Upper lobe of left lung (tissue), 6 donors: Measurements from ENCODE around the gene DNAJC8. TPM values are rescaled to one million over a fixed set of nuclear protein-coding genes. Genes with fewer than 3 reads are reported as not detected.

Experiments used
- ATAC-seq, 2 donors: fragments of 200-7000 bp; cut with Tn5 transposase; one replicate each; pipeline ENCODE4 v1.9.1; 2022; ENCODE audit warnings: mild to moderate bottlenecking in 2 of 2, moderate library complexity in 2 of 2; ENCODE audit not compliant: low FRiP score in 2 of 2
- DNase-seq, 2 donors: peaks; one replicate each; pipeline ENCODE4 v3.0.0-alpha.2; 2019 to 2020
- H3K27ac ChIP-seq, 4 donors: fragments of 200-600 bp; sonication (generic); one replicate each; pipeline ENCODE4 v1.5.1; 2016 to 2019
- H3K27me3 ChIP-seq, 4 donors: fragments of 200-600 bp; sonication (generic); one replicate each; pipeline ENCODE4 v1.5.1; 2017 to 2019
- H3K36me3 ChIP-seq, 4 donors: fragments of 200-600 bp; sonication (generic); one replicate each; pipeline ENCODE4 v1.5.1; 2016 to 2019
- H3K4me1 ChIP-seq, 4 donors: fragments of 200-600 bp; sonication (generic); one replicate each; pipeline ENCODE4 v1.5.1; 2018 to 2019
- H3K4me3 ChIP-seq, 4 donors: fragments of 200-600 bp; sonication (generic); one replicate each; pipeline ENCODE4 v1.5.1; 2017 to 2019; ENCODE audit warnings: mild to moderate bottlenecking in 2 of 4, moderate library complexity in 1 of 4
- H3K9me3 ChIP-seq, 4 donors: fragments of 200-600 bp; sonication (generic); one replicate each; pipeline ENCODE4 v1.5.1; 2018 to 2019
- EP300 ChIP-seq, 4 donors: sonication (generic); formaldehyde crosslinking; IDR thresholded peaks; one replicate each; pipeline ENCODE4 v1.5.1; 2017; ENCODE audit warnings: antibody characterized with exemption in 4 of 4, control low read depth in 2 of 4
- POLR2A ChIP-seq, 4 donors: fragments of 450-650 bp; IDR thresholded peaks; one replicate each; pipeline ENCODE4 v1.5.1; 2016 to 2017; ENCODE audit warnings: antibody characterized with exemption in 4 of 4, mild to moderate bottlenecking in 2 of 4
- POLR2AphosphoS5 ChIP-seq, 2 donors: sonication (generic); formaldehyde crosslinking; IDR thresholded peaks; one replicate each; pipeline ENCODE4 v1.5.1; 2017; ENCODE audit warnings: antibody characterized with exemption in 2 of 2
- WGBS, 2 donors: methylation state at CpG; one replicate each; pipeline ENCODE4 v1.1.5; 2017 to 2018; 5-methylcytosine and 5-hydroxymethylcytosine counted together
- total RNA-seq, 6 donors: library from RNA; depleted of rRNA in 4 of 6; stranded (reverse); fragments of >200 nt in 4 of 6; gene quantifications; one replicate each; pipeline versions ENCODE4 v1.1.0 to v1.2.1, GENCODE V29; 2016 to 2021
- TF ChIP-seq, protein P1 (sequence below), 6 experiments: fragments of 450-650 bp in 4 of 6; fragments of 200-600 bp in 2 of 6; sonication (generic) in 2 of 6; IDR thresholded peaks; one replicate each; pipeline ENCODE4 v1.5.1; 2016 to 2019; ENCODE audit warnings: antibody characterized with exemption in 6 of 6
- donor health status: DM: no; HTN: no; CAD: no; lungs with moderate emphysema.
- donor health status: DM: no; HTN: yes; CAD: no; lungs with severe emphysema.

The DNAJC8 gene
- total RNA-seq, 6 donors from 2014 or later = 50.0 to 107 (median 73.5) TPM

DNA sequence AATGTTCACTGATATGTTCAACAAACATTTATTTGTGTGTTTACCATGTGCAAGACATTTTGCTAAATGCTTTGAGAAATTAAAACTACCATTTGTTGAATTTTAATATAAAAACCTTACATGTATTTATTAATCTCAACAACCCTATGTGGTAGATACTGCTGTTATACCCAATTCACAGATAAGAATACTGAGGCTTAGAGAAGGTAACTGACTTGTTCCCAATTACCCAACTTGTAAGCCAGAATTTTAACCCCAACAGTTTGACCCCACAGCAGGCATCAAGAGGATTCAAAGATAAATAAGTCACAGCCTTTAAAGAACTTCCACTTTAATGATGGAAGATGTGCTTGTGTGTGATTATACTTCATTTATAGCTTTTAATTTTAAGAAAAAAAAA is 3.7 kb downstream of the DNAJC8 start:
- Histone ChIP-seq H3K36me3 (peaks cover 32 to 64% (median 45%) of the 10 kb centered on the region in 4 donors), H3K4me1 (peaks cover 19 to 24% (median 21%) of the 10 kb centered on the region in 4 donors), H3K4me3 (no peak overlapping the region), H3K27ac (no peak overlapping the region), H3K27me3 (no peaks in the 10 kb centered on the region), H3K9me3 (no peaks in the 10 kb centered on the region)
- no peak for ATAC-seq
- no peak for TF ChIP-seq POLR2AphosphoS5 (IDR thresholded peaks at IDR 0.05)
- TF ChIP-seq, protein P1, sequence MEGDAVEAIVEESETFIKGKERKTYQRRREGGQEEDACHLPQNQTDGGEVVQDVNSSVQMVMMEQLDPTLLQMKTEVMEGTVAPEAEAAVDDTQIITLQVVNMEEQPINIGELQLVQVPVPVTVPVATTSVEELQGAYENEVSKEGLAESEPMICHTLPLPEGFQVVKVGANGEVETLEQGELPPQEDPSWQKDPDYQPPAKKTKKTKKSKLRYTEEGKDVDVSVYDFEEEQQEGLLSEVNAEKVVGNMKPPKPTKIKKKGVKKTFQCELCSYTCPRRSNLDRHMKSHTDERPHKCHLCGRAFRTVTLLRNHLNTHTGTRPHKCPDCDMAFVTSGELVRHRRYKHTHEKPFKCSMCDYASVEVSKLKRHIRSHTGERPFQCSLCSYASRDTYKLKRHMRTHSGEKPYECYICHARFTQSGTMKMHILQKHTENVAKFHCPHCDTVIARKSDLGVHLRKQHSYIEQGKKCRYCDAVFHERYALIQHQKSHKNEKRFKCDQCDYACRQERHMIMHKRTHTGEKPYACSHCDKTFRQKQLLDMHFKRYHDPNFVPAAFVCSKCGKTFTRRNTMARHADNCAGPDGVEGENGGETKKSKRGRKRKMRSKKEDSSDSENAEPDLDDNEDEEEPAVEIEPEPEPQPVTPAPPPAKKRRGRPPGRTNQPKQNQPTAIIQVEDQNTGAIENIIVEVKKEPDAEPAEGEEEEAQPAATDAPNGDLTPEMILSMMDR (IDR thresholded peaks at IDR 0.05) = no peak
- no peak for TF ChIP-seq EP300 (IDR thresholded peaks at IDR 0.05)
- TF ChIP-seq POLR2A (IDR thresholded peaks at IDR 0.05) = no peak
- DNase-seq = no peak

GRCh38 chr1:28213315-28213714 is 19.5 kb downstream of the DNAJC8 start:
- 77 to 94% methylated on average over 2 of the region's 2 CpGs for WGBS, 2 donors
- Histone ChIP-seq H3K36me3 (peaks cover 12 to 55% (median 20%) of the 10 kb centered on the region in 4 donors), H3K4me3 (no peak overlapping the region), H3K4me1 (peaks cover 0 to 8% (median 3%) of the 10 kb centered on the region in 4 donors), H3K9me3 (no peaks in the 10 kb centered on the region), H3K27me3 (no peaks in the 10 kb centered on the region), H3K27ac (no peak overlapping the region)
- TF ChIP-seq POLR2A (IDR thresholded peaks at IDR 0.05) = no peak
- no peak for TF ChIP-seq EP300 (IDR thresholded peaks at IDR 0.05)
- no peak for TF ChIP-seq POLR2AphosphoS5 (IDR thresholded peaks at IDR 0.05)
- TF ChIP-seq, protein P1 (IDR thresholded peaks at IDR 0.05) = no peak
- no peak for DNase-seq
- ATAC-seq = no peak

GRCh38 chr1:28209700-28210099 is 23.1 kb downstream of the DNAJC8 start:
- ATAC-seq (no peak), DNase-seq (no peak)
- H3K36me3 ChIP-seq = peaks cover 14 to 84% (median 33%) of the 10 kb centered on the region in 4 donors
- H3K27ac ChIP-seq = peak overlapping the region in 3 of 4 donors; percentile 7 to 30 (median 23)
- H3K4me3 ChIP-seq = no peak overlapping the region
- 63% methylated on average over 1 of the region's 1 CpG for WGBS, 2 donors
- H3K9me3 ChIP-seq = no peaks in the 10 kb centered on the region
- no peaks in the 10 kb centered on the region for H3K27me3 ChIP-seq
- TF ChIP-seq, protein P1 (IDR thresholded peaks at IDR 0.05) = no peak
- no peak for TF ChIP-seq POLR2AphosphoS5 (IDR thresholded peaks at IDR 0.05)
- no peak for TF ChIP-seq POLR2A (IDR thresholded peaks at IDR 0.05)
- no peak for TF ChIP-seq EP300 (IDR thresholded peaks at IDR 0.05)
- H3K4me1 ChIP-seq = peaks cover 0 to 8% (median 3%) of the 10 kb centered on the region in 4 donors

DNA sequence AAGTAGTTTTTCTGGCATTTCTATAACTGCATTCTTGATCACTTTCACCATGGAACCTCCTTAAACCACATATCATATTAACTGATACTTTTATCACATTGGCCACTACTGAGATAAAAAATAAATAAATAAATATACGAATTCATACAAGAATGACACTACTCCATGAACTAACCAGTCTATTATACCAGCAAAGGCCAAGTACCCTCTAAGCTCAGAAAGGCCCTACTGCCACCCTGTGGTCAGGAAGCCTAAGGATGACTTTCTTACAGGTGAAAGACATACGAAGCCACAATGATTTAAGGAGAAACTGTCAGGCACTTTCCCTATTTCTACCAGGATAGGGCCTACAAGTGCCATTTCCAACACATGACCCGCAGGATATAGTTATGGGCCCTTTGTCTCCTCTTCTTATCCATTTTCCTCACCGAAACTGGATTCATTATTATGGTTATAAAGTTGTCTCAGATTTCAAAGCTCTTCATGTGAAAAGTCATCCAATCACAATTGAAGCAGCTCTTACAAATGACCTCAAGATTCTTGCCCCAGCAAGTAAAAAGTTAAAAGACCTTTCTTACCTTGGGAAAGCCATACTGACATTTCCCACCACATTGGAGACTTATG is 23.9 kb downstream of the DNAJC8 start:
- ATAC-seq = peak; percentile 79
- WGBS, 2 donors = 37 to 41% methylated on average over 4 of the region's 4 CpGs
- Histone ChIP-seq H3K36me3 (peaks cover 20 to 84% (median 36%) of the 10 kb centered on the region in 4 donors), H3K4me1 (peaks cover 0 to 8% (median 3%) of the 10 kb centered on the region in 4 donors), H3K4me3 (no peak overlapping the region), H3K27me3 (no peaks in the 10 kb centered on the region), H3K27ac (peak overlapping the region in 2 of 4 donors; percentile 23 to 30), H3K9me3 (no peaks in the 10 kb centered on the region)
- no peak for TF ChIP-seq POLR2AphosphoS5 (IDR thresholded peaks at IDR 0.05)
- TF ChIP-seq, protein P1 (IDR thresholded peaks at IDR 0.05) = peak; percentile 27 to 73 (median 60)
- no peak for TF ChIP-seq POLR2A (IDR thresholded peaks at IDR 0.05)
- TF ChIP-seq EP300 (IDR thresholded peaks at IDR 0.05) = no peak
- peak in 1 of 2 donors; percentile 60 for DNase-seq

- H3K27me3 ChIP-seq = no peaks in the 10 kb centered on the region
- ATAC-seq (no peak), DNase-seq (no peak)
- H3K27ac ChIP-seq = no peak overlapping the region
- peaks cover 30 to 93% (median 67%) of the 10 kb centered on the region in 4 donors for H3K36me3 ChIP-seq
- TF ChIP-seq, protein P1 (IDR thresholded peaks at IDR 0.05) = no peak
- no peak for TF ChIP-seq EP300 (IDR thresholded peaks at IDR 0.05)
- no peak for TF ChIP-seq POLR2AphosphoS5 (IDR thresholded peaks at IDR 0.05)
- no peak for TF ChIP-seq POLR2A (IDR thresholded peaks at IDR 0.05)
- H3K4me1 ChIP-seq = peaks cover 0 to 8% (median 3%) of the 10 kb centered on the region in 4 donors
- H3K4me3 ChIP-seq = no peak overlapping the region
- no peaks in the 10 kb centered on the region for H3K9me3 ChIP-seq
- WGBS, 2 donors = 80 to 91% methylated on average over 4 of the region's 4 CpGs
Observed at GRCh38 chr1:28205243-28205642, 27.6 kb downstream of the DNAJC8 start.
